ENCODE data around the gene RABL6.

RABL6 gene

GRCh38 chr9:136847088-136847825, 39.5 kb downstream of the RABL6 start:
- DNase-seq (ENCODE audit: low read depth in 2 of 2) = peak; percentile 44

- DNase-seq (ENCODE audit: low read depth in 2 of 2) = peak; percentile 43 to 55
Measured at GRCh38 chr9:136847826-136848392, 40.2 kb downstream of the RABL6 start.

- DNase-seq (ENCODE audit: low read depth in 2 of 2) = peak in 1 of 2 experiments; percentile 16
Measured at GRCh38 chr9:136848393-136849037, 40.8 kb downstream of the RABL6 start.

- DNase-seq (ENCODE audit: low read depth in 2 of 2) = peak; percentile 98
Measured at GRCh38 chr9:136849038-136849959, 41.6 kb downstream of the RABL6 start, which contains the start of gene PHPT1. Gene PHPT1, plus strand, starts transcription at chr9:136849409. Its CDS starts 22 bp downstream, at chr9:136849431.

GRCh38 chr9:136849960-136850865, 42.5 kb downstream of the RABL6 start:
- no peak for DNase-seq (ENCODE audit: low read depth in 2 of 2)

- DNase-seq (ENCODE audit: low read depth in 2 of 2) = no peak
Measured at GRCh38 chr9:136850866-136851775, 43.4 kb downstream of the RABL6 start.

GRCh38 chr9:136851941-136852663, 44.4 kb downstream of the RABL6 start, which contains the start of gene MAMDC4:
Gene MAMDC4, plus strand, starts transcription at chr9:136852346. Its CDS starts 71 bp downstream, at chr9:136852417.
- DNase-seq (ENCODE audit: low read depth in 2 of 2) = no peak

GRCh38 chr9:136852664-136853595, 45.2 kb downstream of the RABL6 start:
- no peak for DNase-seq (ENCODE audit: low read depth in 2 of 2)

- DNase-seq (ENCODE audit: low read depth in 2 of 2) = no peak
Measured at GRCh38 chr9:136853596-136854112, 45.9 kb downstream of the RABL6 start.

GRCh38 chr9:136854113-136854841, 46.5 kb downstream of the RABL6 start:
- DNase-seq (ENCODE audit: low read depth in 2 of 2) = no peak

- no peak for DNase-seq (ENCODE audit: low read depth in 2 of 2)
Measured at GRCh38 chr9:136854842-136855460, 47.2 kb downstream of the RABL6 start.

- no peak for DNase-seq (ENCODE audit: low read depth in 2 of 2)
Measured at GRCh38 chr9:136855461-136856078, 47.8 kb downstream of the RABL6 start.

- DNase-seq (ENCODE audit: low read depth in 2 of 2) = no peak
Measured at GRCh38 chr9:136856079-136856476, 48.3 kb downstream of the RABL6 start.

GRCh38 chr9:136856541-136857141, 48.9 kb downstream of the RABL6 start:
- no peak for DNase-seq (ENCODE audit: low read depth in 2 of 2)

GRCh38 chr9:136857166-136857565, 49.4 kb downstream of the RABL6 start:
- DNase-seq (ENCODE audit: low read depth in 2 of 2) = no peak

All from fibroblast of skin of left quadriceps (primary cell).